ENCODE data around the gene HAO2.

Gene HAO2

DNA sequence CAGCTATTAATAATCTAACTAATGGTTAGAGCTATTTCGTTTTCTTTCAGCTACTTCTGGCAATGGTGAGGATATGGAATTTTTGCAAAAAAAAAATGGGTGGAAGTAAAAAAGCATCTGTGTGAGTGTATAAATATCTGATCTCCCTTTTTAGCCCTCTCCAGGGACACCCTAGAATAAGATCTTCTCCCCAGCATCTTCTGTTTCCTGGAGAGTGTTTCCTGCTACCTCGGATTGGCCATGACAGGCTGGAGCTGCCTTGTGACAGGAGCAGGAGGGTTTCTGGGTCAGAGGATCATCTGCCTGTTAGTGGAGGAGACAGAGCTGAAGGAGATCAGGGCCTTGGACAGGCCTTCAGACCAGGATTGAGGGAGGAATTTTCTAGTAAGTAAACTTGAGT, 70.2 kb downstream of the HAO2 start:
- no peak for DNase-seq (ENCODE audit: low read depth)

- DNase-seq (ENCODE audit: low read depth): no peak
Measured at GRCh38 chr1:119440721-119441307, 72.2 kb downstream of the HAO2 start.

DNA sequence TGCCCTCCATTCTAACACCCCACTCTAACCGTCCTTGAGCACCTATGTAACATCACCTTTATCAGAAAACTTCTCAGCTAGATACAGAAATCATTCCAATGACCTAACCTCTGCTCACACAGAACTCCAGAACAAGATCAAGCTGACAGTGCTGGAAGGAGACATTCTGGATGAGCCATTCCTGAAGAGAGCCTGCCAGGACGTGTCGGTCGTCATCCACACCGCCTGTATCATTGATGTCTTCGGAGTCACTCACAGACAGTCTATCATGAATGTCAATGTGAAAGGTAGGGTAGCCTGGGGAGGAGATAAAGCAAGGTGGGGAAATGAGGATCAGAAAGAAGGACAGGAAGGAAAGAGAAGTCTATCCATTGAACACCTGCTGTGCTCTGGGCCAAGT, 74.2 kb downstream of the HAO2 start:
- DNase-seq (ENCODE audit: low read depth): no peak
